Thymus (tissue), 11 donors: ENCODE measurements around the gene ATP5PB. TPM values are rescaled to one million over a fixed set of nuclear protein-coding genes. Genes with fewer than 3 reads are reported as not detected.

ENCODE experiments used
- DNase-seq, 9 donors: peaks; one replicate each; pipeline ENCODE4 v3.0.0-alpha.2; 2013; ENCODE audit warnings: low spot score in 9 of 9, low read depth in 6 of 9, missing footprints in 1 of 9
- H3K27ac ChIP-seq, 2 donors: one replicate each; pipeline ENCODE4 v1.5.1; 2013; ENCODE audit warnings: control low read depth in 1 of 2, low read depth in 1 of 2, low read length in 1 of 2, mild to moderate bottlenecking in 1 of 2, moderate library complexity in 1 of 2
- H3K27me3 ChIP-seq, 2 donors: one replicate each; pipeline ENCODE4 v1.5.1; 2013; ENCODE audit warnings: low read length in 1 of 2; ENCODE audit not compliant: control insufficient read depth in 2 of 2, insufficient read depth in 1 of 2
- H3K36me3 ChIP-seq, 2 donors: one replicate each; pipeline ENCODE4 v1.5.1; 2013; ENCODE audit warnings: low read length in 1 of 2, mild to moderate bottlenecking in 1 of 2, moderate library complexity in 1 of 2; ENCODE audit not compliant: control insufficient read depth in 2 of 2, insufficient read depth in 2 of 2
- H3K4me1 ChIP-seq, 2 donors: one replicate each; pipeline ENCODE4 v1.5.1; 2013; ENCODE audit warnings: low read length in 2 of 2; ENCODE audit not compliant: control insufficient read depth in 2 of 2, insufficient read depth in 2 of 2
- H3K4me3 ChIP-seq, 2 donors: one replicate each; pipeline ENCODE4 v1.5.1; 2013; ENCODE audit warnings: low read length in 2 of 2, control low read depth in 1 of 2, mild to moderate bottlenecking in 1 of 2
- H3K9me3 ChIP-seq, 2 donors: one replicate each; pipeline ENCODE4 v1.5.1; 2013; ENCODE audit warnings: low read length in 1 of 2, mild to moderate bottlenecking in 1 of 2; ENCODE audit not compliant: control insufficient read depth in 2 of 2, insufficient read depth in 1 of 2
- WGBS: extraction: QIAGEN DNeasy Blood & Tissue Kit; methylation state at CpG from one replicate; pipeline ENCODE4 v1.1.7; 2013; 5-methylcytosine and 5-hydroxymethylcytosine counted together
- polyA plus RNA-seq: library from polyadenylated mRNA; stranded (reverse); fragments of 200-250 nt; gene quantifications from one replicate; pipeline ENCODE4 v1.2.3, GENCODE V29; 2013
- total RNA-seq: library from RNA; stranded (reverse); fragments of 120-200 nt; gene quantifications from one replicate; pipeline ENCODE4 v1.2.4, GENCODE V29; 2013
- donor health status: healthy.

The ATP5PB gene
- total and polyA plus RNA-seq, 2 donors = 311 to 522 TPM

DNA sequence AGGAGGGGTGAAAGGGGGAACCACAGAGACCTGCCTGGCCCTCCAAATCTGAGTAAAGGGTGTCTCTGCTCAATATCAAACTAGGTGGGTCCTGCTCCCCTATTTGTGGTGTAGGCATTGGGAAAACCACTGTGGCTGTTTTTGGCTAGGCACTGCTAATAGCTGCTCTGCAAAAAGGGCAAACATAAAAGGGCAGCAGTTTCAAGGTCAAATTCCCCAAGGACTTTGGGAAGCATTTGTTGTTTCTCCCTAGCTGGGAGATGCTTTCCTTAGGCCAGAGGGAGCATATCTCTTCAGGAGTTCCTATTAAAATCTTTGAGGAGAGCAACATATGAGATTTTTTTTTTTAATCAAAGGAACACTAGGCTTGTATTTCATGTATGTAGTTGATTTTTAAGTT is 26.9 kb downstream of the ATP5PB start:
- Histone ChIP-seq H3K9me3 (no peaks in the 10 kb centered on the region), H3K27ac (peak overlapping the region; percentile 36 to 85), H3K4me1 (peaks cover 17 to 48% of the 10 kb centered on the region in 2 donors), H3K36me3 (no peaks in the 10 kb centered on the region), H3K4me3 (no peak overlapping the region), H3K27me3 (no peaks in the 10 kb centered on the region)
- no peak for DNase-seq

DNA sequence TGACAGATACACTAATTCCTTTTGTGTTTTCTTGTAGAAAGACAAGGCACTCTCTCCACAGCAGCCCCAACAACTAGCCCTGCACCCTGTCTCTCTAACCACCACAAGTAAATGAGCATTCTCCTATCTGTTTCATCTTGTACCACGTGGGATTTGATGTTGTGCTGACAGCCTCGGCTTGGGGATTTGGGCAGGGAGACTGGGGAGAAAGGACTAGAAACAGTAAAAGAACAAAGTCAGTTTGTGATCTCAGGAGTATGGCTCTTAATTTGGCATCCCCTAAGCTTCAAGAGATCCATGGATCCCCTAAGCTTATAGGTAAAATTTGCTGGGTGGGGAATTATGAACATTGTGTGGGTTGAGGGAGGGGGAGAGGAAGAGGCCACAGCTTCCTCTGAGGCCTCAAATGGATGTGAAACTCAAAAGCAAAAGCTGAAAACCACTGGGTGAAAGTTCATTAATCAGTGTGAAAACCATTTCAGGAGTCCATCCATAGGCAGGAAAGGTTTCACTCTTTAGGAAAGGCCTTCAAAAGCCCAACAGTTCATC is 27.6 kb downstream of the ATP5PB start:
- 4% methylated on average over 2 of the region's 2 CpGs for WGBS
- Histone ChIP-seq H3K4me1 (peaks cover 15 to 47% of the 10 kb centered on the region in 2 donors), H3K9me3 (no peaks in the 10 kb centered on the region), H3K27me3 (no peaks in the 10 kb centered on the region), H3K27ac (peak overlapping the region; percentile 80 to 85), H3K4me3 (no peak overlapping the region), H3K36me3 (no peaks in the 10 kb centered on the region)
- peak in 8 of 9 donors; percentile 32 to 85 (median 58) for DNase-seq

DNA sequence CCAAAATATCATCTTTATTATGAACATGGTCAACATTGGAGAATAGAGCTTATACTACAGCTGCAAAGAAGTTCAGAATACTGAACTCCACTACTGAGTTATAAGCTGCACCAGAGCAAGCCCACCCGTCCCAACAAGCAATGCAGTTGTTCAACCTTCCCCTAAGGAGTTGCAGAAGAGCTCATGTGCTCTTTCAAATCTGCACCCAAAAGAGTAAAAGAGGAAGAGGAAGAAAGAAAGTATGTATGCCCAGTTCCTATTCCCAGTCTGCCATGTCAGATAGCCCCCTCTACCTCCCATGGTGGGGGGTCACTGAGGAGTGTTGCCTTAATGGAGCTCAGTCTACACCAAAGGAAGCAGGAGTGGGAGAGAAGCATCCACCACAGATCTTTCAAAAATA is 31.4 kb downstream of the ATP5PB start:
- peaks cover 12 to 31% of the 10 kb centered on the region in 2 donors for H3K4me1 ChIP-seq

DNA sequence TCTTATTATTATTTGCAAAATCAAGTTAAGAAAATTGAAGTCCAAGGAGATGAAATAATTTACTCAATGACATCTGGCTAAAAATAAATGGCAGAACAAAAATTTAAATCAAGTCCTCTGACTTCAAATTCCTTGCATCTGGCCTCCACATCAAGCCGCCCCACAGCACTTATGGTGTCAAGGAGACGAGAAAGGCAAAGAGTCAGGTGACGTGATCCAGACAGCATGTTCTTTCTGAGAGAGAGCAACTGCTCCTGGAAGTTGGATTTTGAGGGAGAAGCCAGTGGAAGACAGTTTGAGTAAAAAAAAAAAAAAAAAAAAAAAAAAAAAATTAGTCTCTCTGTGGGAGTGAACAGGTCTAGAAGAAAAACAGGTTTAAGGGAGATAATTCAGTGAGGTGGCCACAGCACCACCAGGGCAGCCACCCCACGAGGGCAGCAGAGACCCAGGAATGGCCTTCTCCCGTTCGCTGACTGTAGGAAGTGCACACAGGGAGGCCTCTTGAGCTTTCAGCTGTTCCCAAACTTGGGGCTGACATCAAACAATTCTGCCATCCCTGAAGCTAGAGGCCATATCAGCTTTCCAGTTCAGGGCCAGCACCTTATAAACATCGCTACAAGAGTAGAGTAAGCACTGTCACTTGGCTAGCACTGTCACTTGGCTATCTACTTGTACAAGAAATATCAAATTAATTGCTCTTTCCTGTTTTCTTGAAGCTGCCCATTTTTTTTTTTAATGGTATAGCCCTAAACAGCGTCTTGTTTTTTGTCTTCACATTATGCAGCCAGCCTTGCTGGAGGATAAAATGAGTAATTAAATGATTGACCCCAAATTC is 32.3 kb downstream of the ATP5PB start:
- H3K27me3 ChIP-seq = no peaks in the 10 kb centered on the region
- no peak overlapping the region for H3K4me3 ChIP-seq
- peaks cover 7 to 22% of the 10 kb centered on the region in 2 donors for H3K4me1 ChIP-seq
- no peak overlapping the region for H3K27ac ChIP-seq
- no peaks in the 10 kb centered on the region for H3K9me3 ChIP-seq
- 52% methylated on average over 8 of the region's 8 CpGs for WGBS
- DNase-seq = peak in 4 of 9 donors; percentile 37 to 71 (median 58)
- no peaks in the 10 kb centered on the region for H3K36me3 ChIP-seq

More for the DNA sequence above, 31.4 kb downstream of the ATP5PB start:
- Histone ChIP-seq H3K27ac (no peak overlapping the region), H3K36me3 (no peaks in the 10 kb centered on the region), H3K4me3 (no peak overlapping the region), H3K9me3 (no peaks in the 10 kb centered on the region), H3K27me3 (no peaks in the 10 kb centered on the region)
- no peak for DNase-seq
- 89% methylated on average over 1 of the region's 1 CpG for WGBS

DNA sequence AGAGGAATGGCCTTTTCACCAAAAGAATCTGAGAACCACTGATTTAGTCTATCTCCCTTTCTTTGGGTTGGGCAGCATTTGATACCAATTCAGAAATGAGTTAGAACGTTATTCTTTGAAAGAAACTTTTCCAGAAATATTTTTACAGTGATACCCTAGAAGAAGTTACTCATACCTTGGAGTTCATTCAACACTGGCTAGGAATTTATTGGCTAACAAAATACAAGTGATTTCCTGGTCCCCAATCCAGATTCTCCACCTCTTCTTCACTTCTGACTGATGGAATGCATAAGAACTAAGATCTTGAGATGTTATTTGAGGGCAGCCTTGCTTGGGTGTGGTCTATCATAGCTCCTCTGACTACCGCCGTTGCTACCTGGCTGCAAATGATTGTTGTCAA is 33.9 kb downstream of the ATP5PB start:
- Histone ChIP-seq H3K27me3 (no peaks in the 10 kb centered on the region), H3K36me3 (no peaks in the 10 kb centered on the region), H3K4me1 (peaks cover 0 to 6% of the 10 kb centered on the region in 2 donors), H3K27ac (no peak overlapping the region), H3K9me3 (no peaks in the 10 kb centered on the region), H3K4me3 (no peak overlapping the region)
- DNase-seq = no peak
- WGBS = 80% methylated on average over 3 of the region's 3 CpGs

DNA sequence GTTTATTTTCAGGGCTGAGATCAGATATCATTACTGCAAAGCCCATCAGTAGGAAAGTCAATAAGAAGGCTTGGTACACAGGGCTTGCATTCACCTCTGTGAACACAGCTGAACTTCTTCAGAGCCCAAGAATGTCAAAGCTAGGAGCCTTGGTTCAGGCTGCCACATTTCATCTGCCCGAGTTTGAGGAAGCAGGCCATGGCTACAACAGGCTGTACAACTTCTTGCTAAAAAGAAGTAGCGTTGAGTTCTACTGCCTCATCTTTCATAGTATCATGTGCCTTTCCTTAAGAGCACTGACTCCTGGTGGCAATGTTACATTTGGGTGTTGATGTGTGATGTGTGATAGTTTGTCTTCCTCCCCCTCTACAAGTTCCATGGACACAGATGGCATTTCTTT is 34.6 kb downstream of the ATP5PB start:
- no peaks in the 10 kb centered on the region for H3K36me3 ChIP-seq
- no peak overlapping the region for H3K27ac ChIP-seq
- H3K9me3 ChIP-seq = no peaks in the 10 kb centered on the region
- no peaks in the 10 kb centered on the region for H3K27me3 ChIP-seq
- no peak for DNase-seq
- H3K4me3 ChIP-seq = no peak overlapping the region
- peaks cover 0 to 5% of the 10 kb centered on the region in 2 donors for H3K4me1 ChIP-seq
- WGBS = 60% methylated on average over 2 of the region's 2 CpGs

DNA sequence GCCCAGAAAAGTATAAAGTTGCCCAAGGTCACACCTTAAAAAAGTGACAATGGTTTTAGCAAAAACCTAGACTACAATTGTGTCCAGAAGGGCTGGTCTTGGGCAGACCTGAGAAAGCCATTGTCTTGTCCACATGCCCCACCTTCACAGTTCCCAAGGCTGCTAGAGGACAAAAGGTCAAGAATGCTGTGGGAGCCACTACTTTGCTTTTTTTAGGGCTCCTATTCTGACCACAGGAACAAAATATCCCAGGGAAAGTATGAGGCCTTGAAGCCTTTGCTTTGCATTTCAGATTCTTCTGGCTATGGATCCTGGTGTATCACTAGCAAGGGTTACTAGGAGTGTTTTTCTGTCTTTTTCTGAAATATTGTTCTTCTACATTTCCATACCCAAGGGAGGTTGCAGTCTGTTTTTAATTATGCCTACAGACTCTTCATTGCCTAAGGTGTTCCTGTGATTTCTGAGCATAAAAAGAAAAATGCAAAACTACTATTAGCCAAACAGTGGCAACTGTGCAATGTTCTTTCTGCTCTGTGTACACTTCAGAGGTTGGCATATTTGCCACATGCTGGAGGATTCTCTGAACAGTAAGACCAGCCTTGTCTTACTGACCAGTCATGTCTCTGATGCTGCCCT is 35.2 kb downstream of the ATP5PB start:
- DNase-seq = no peak
- Histone ChIP-seq H3K27me3 (no peaks in the 10 kb centered on the region), H3K9me3 (no peaks in the 10 kb centered on the region), H3K36me3 (no peaks in the 10 kb centered on the region), H3K4me3 (no peak overlapping the region), H3K4me1 (peaks cover 0 to 5% of the 10 kb centered on the region in 2 donors), H3K27ac (no peak overlapping the region)

DNA sequence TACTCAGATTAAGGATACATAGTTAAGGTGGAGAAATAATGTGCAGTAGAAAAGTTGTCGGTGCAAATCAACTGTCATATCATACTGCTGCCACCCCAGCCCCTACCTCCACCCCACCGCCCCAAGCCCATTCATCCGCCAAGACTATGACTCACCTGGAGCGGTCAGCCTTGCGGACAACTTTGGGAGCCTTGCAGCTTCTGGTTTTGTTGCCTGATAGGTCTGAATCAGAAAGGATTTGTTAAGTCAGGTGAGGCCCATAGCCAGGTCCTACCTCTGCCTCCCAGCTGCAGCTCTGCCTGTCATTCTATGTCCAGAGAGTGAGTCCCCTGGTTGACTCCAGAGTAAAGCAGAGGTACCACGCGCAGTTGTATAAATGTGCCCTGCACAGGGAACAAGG is 37.2 kb downstream of the ATP5PB start:
- H3K9me3 ChIP-seq = no peaks in the 10 kb centered on the region
- WGBS = 98% methylated on average over 7 of the region's 7 CpGs
- H3K36me3 ChIP-seq = no peaks in the 10 kb centered on the region
- no peak overlapping the region for H3K27ac ChIP-seq
- H3K4me3 ChIP-seq = no peak overlapping the region
- no peak for DNase-seq
- no peaks in the 10 kb centered on the region for H3K27me3 ChIP-seq
- H3K4me1 ChIP-seq = peaks cover 0 to 3% of the 10 kb centered on the region in 2 donors

DNA sequence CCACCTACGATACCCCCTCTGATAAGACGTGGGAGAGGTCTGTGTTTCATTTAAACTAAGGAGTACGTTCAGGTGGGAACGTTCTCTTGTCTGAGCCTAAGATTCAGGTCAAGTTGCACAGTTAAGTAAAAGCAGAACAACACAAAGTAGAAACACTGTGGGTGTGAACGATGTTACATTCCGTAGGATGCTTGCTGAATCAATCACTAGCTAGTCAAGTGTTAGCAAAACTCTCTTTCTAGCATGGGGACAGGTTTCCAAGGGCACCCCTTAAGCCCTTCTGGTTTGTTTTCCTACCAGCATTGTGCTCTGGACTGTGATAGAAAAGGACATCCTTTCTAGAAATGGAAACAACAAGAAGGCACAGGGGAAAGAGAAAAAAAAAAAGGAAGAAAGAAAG is 37.9 kb downstream of the ATP5PB start:
- WGBS = 95% methylated on average over 6 of the region's 6 CpGs

More for the DNA sequence above, 37.9 kb downstream of the ATP5PB start:
- Histone ChIP-seq H3K4me1 (no peaks in the 10 kb centered on the region), H3K4me3 (no peak overlapping the region), H3K27me3 (no peaks in the 10 kb centered on the region), H3K27ac (no peak overlapping the region), H3K36me3 (no peaks in the 10 kb centered on the region), H3K9me3 (no peaks in the 10 kb centered on the region)
- DNase-seq = no peak
